Stimulated activated CD4-positive, alpha-beta T cell treated with anti-CD3 and anti-CD28 coated beads, TNF-alpha, amount 100 ng/mL, for 1 hour (primary cell): Measurements from ENCODE around the gene FRMD1.

Source experiments
- DNase-seq, 3 donors: peaks; one replicate each; pipeline ENCODE4 v3.0.0-alpha.2; 2020; ENCODE audit warnings: low read depth in 3 of 3, low spot score in 1 of 3

The FRMD1 gene

GRCh38 chr6:168056892-168057527 lies 22.0 kb downstream of the FRMD1 start:
- no peak for DNase-seq

- no peak for DNase-seq
Observed at GRCh38 chr6:168055696-168056489, 23.1 kb downstream of the FRMD1 start.

GRCh38 chr6:168054765-168055560 lies 24.0 kb downstream of the FRMD1 start:
- DNase-seq = no peak

GRCh38 chr6:168053957-168054471 lies 25.0 kb downstream of the FRMD1 start:
- no peak for DNase-seq

- no peak for DNase-seq
Observed at GRCh38 chr6:168053086-168053956, 25.7 kb downstream of the FRMD1 start.

- no peak for DNase-seq
Observed at GRCh38 chr6:168052291-168052891, 26.6 kb downstream of the FRMD1 start.

GRCh38 chr6:168051648-168052047 lies 27.4 kb downstream of the FRMD1 start:
- DNase-seq = no peak

GRCh38 chr6:168050881-168051586 lies 28.0 kb downstream of the FRMD1 start:
- DNase-seq = no peak

GRCh38 chr6:168050225-168050880 lies 28.7 kb downstream of the FRMD1 start:
- DNase-seq = no peak

GRCh38 chr6:168049706-168050224 lies 29.2 kb downstream of the FRMD1 start:
- no peak for DNase-seq

- no peak for DNase-seq
Observed at GRCh38 chr6:168049277-168049676, 29.7 kb downstream of the FRMD1 start.

GRCh38 chr6:168048724-168049025 lies 30.3 kb downstream of the FRMD1 start:
- DNase-seq = no peak

- no peak for DNase-seq
Observed at GRCh38 chr6:168047841-168048723, 30.9 kb downstream of the FRMD1 start.

- no peak for DNase-seq
Observed at GRCh38 chr6:168046696-168047095, 32.3 kb downstream of the FRMD1 start.

- no peak for DNase-seq
Observed at GRCh38 chr6:168045706-168046620, 33.0 kb downstream of the FRMD1 start.

- no peak for DNase-seq
Observed at GRCh38 chr6:168045141-168045691, 33.8 kb downstream of the FRMD1 start.
